ENCODE data around the gene KCNG2.

DNA sequence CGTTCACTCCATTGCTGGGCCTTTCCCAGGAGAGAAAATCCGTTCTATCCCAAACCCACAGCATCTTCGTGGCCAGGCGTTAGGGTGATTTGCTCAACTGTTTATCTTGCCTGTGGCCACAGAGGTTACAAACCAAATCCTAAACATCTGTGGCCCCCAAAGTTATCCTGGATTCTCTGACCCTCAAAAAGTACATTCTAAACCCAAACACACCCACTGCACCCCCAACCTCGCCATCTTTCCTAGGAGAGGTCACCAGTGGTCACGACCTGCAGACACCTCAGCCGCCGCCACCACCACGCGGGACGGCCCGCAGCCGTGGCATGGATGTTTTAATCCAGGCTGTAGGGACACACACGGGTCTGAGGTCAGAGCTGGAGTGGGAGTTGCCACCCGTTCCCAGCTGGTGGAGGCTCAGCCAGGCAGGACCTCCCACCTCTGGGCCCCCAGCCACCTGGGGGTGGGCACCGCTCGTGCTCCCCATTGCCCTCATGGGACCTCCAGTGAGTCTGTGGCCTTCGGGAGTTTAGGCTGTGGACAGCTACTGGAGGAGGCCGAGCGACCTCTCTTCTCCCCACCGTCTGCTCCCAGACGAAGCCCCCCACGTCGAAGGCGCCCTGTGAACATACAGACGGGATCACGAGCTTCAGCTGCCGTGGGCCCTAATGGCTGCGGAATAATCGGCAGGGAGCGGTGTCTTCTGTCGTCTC is 72.0 kb downstream of the KCNG2 start:
- TF ChIP-seq POLR2AphosphoS5 (IDR thresholded peaks at IDR 0.05; ENCODE audit: low read depth, low read length) (no peak), CTCF (IDR thresholded peaks at IDR 0.05; ENCODE audit: control extremely low read depth in 1 of 3, insufficient read depth in 1 of 3, low read depth in 1 of 3, low read length in 3 of 3) (no peak), POLR2A (IDR thresholded peaks at IDR 0.05; ENCODE audit: control extremely low read depth in 1 of 2, low read depth in 2 of 2, low read length in 2 of 2) (no peak), RNF2 (IDR thresholded peaks at IDR 0.05; ENCODE audit: borderline replicate concordance, low read depth, low read length, missing control alignments, poor library complexity, severe bottlenecking) (no peak), FOSL1 (IDR thresholded peaks at IDR 0.05; ENCODE audit: insufficient read depth, low read depth, low read length) (no peak), SP1 (IDR thresholded peaks at IDR 0.05; ENCODE audit: low read depth, low read length) (no peak), CHD2 (IDR thresholded peaks at IDR 0.05; ENCODE audit: low read length) (no peak)

Data from H1 (cell line).